IMR-90 (cell line): ENCODE data around the gene RRP7A. TPM values are rescaled to one million over a fixed set of nuclear protein-coding genes. Genes with fewer than 3 reads are reported as not detected.

Source experiments
- ATAC-seq: fragments of 200-7000 bp; cut with Tn5 transposase; 2 replicates; pipeline ENCODE4 v1.9.1; 2020; ENCODE audit warnings: low read depth, mild to moderate bottlenecking, moderate library complexity
- BruUV-seq: library from RNA; stranded (reverse); fragments of 400-500 nt; replicated peaks from 2 replicates; lab custom pipeline; 2021; lab: Mats Ljungman, UMichigan
- CTCF ChIA-PET: fragments of 300-600 bp; formaldehyde crosslinking; extraction: SDS; loops from one replicate; lab custom pipeline; 2021; ENCODE audit warnings: antibody characterized with exemption; lab: Yijun Ruan, JAX
- POLR2A ChIA-PET: fragments of 300-600 bp; sonication (Branson Sonifier 250); formaldehyde crosslinking; loops from one replicate; lab custom pipeline; 2022; ENCODE audit warnings: antibody characterized with exemption; ENCODE audit not compliant: unreplicated experiment; lab: Charles Lee
- DNase-seq: peaks from one replicate; pipeline ENCODE4 v3.0.0; 2013
- H2AFZ ChIP-seq: replicated peaks from 2 replicates; pipeline ENCODE3; 2013; ENCODE audit warnings: low read length, mild to moderate bottlenecking; ENCODE audit not compliant: poor library complexity
- H2AK5ac ChIP-seq: 2 replicates; pipeline ENCODE4 v1.6.1; 2013; ENCODE audit warnings: low read depth, low read length, inconsistent platforms
- H2AK9ac ChIP-seq: replicated peaks from 2 replicates; pipeline ENCODE3; 2013; ENCODE audit warnings: mild to moderate bottlenecking, low read depth, low read length, moderate library complexity; ENCODE audit not compliant: poor library complexity
- H2BK120ac ChIP-seq: 2 replicates; pipeline ENCODE4 v1.6.1; 2013; ENCODE audit warnings: low read depth, low read length, inconsistent platforms
- H2BK15ac ChIP-seq: 3 replicates; pipeline ENCODE4 v1.6.1; 2013; ENCODE audit warnings: low read depth, low read length, inconsistent platforms
- H2BK20ac ChIP-seq: 2 replicates; pipeline ENCODE4 v1.6.1; 2013; ENCODE audit warnings: low read depth, mild to moderate bottlenecking, inconsistent platforms, low read length, moderate library complexity
- H2BK5ac ChIP-seq: 2 replicates; pipeline ENCODE4 v1.6.1; 2013; ENCODE audit warnings: mild to moderate bottlenecking, low read depth, low read length, inconsistent platforms; ENCODE audit not compliant: poor library complexity, severe bottlenecking
- H3K14ac ChIP-seq: replicated peaks from 2 replicates; pipeline ENCODE4 v1.6.1; 2013; ENCODE audit warnings: low read depth, low read length, inconsistent platforms
- H3K18ac ChIP-seq: 2 replicates; pipeline ENCODE4 v1.6.1; 2013; ENCODE audit warnings: low read depth, low read length, control low read depth
- H3K23ac ChIP-seq: 2 replicates; pipeline ENCODE4 v1.6.1; 2013; ENCODE audit warnings: low read depth, low read length, inconsistent platforms
- H3K27ac ChIP-seq: 2 replicates; pipeline ENCODE4 v1.5.1; 2013; ENCODE audit warnings: mild to moderate bottlenecking, control low read depth, low read length; ENCODE audit not compliant: insufficient read depth
- H3K27me3 ChIP-seq: 2 replicates; pipeline ENCODE4 v1.6.1; 2013; ENCODE audit warnings: low read length; ENCODE audit not compliant: control insufficient read depth, insufficient read depth
- H3K36me3 ChIP-seq: 2 replicates; pipeline ENCODE4 v1.6.1; 2013; ENCODE audit warnings: low read length, mixed read lengths; ENCODE audit not compliant: control insufficient read depth, insufficient read depth
- H3K4ac ChIP-seq: 2 replicates; pipeline ENCODE4 v1.6.1; 2013; ENCODE audit warnings: low read depth, low read length, inconsistent platforms
- H3K4me1 ChIP-seq: 2 replicates; pipeline ENCODE4 v1.6.1; 2013; ENCODE audit warnings: low read length, mixed read lengths; ENCODE audit not compliant: control insufficient read depth, insufficient read depth
- H3K4me2 ChIP-seq: 2 replicates; pipeline ENCODE4 v1.6.1; 2013; ENCODE audit warnings: low read depth, mild to moderate bottlenecking, control low read depth, low read length, moderate library complexity
- H3K4me3 ChIP-seq: 2 replicates; pipeline ENCODE4 v1.5.1; 2013; ENCODE audit warnings: low read depth, mild to moderate bottlenecking, control low read depth, low read length, moderate library complexity; ENCODE audit not compliant: insufficient read depth
- H3K56ac ChIP-seq: 2 replicates; pipeline ENCODE4 v1.6.1; 2013; ENCODE audit warnings: low read length, inconsistent platforms; ENCODE audit not compliant: insufficient read depth; ENCODE audit errors: extremely low read depth
- H3K79me1 ChIP-seq, 2 experiments: 2 replicates each; pipeline ENCODE4 v1.6.1; 2013; ENCODE audit warnings: low read length in 2 of 2, inconsistent platforms in 1 of 2, low read depth in 1 of 2
- H3K9ac ChIP-seq: 2 replicates; pipeline ENCODE4 v1.6.1; 2013; ENCODE audit warnings: low read depth, low read length, control low read depth
- H3K9me1 ChIP-seq: 2 replicates; pipeline ENCODE4 v1.6.1; 2013; ENCODE audit warnings: low read length, inconsistent platforms; ENCODE audit not compliant: insufficient read depth
- H3K9me3 ChIP-seq: 2 replicates; pipeline ENCODE4 v1.6.1; 2013; ENCODE audit warnings: low read length; ENCODE audit not compliant: control insufficient read depth, insufficient read depth
- H4K20me1 ChIP-seq: 2 replicates; pipeline ENCODE4 v1.6.1; 2013; ENCODE audit warnings: low read length, inconsistent platforms; ENCODE audit not compliant: insufficient read depth
- H4K5ac ChIP-seq: 2 replicates; pipeline ENCODE4 v1.6.1; 2013; ENCODE audit warnings: mild to moderate bottlenecking, low read depth, low read length, control low read depth
- H4K8ac ChIP-seq, 2 experiments: 2 replicates each; pipeline ENCODE4 v1.6.1; 2013; ENCODE audit warnings: low read depth in 2 of 2, low read length in 2 of 2, control low read depth in 1 of 2, inconsistent platforms in 1 of 2
- H4K91ac ChIP-seq: 2 replicates; pipeline ENCODE4 v1.6.1; 2013; ENCODE audit warnings: low read depth, low read length, inconsistent platforms; ENCODE audit not compliant: insufficient read depth
- CHD1 ChIP-seq: IDR thresholded peaks from 2 replicates; pipeline ENCODE4 v1.6.1; 2012; ENCODE audit warnings: low read depth, low read length, improper control_type of control experiment
- CTCF ChIP-seq: conservative IDR thresholded peaks from 2 replicates; pipeline ENCODE4 v1.5.1; 2012; ENCODE audit warnings: mild to moderate bottlenecking, low read depth, low read length, improper control_type of control experiment
- FOS ChIP-seq: fragments of 150-350 bp; IDR thresholded peaks from 2 replicates; pipeline ENCODE4 v1.6.1; 2016; ENCODE audit warnings: low read depth, low read length
- MAFK ChIP-seq: IDR thresholded peaks from 2 replicates; pipeline ENCODE4 v1.6.1; 2012; ENCODE audit warnings: low read depth, low read length, improper control_type of control experiment
- MAZ ChIP-seq: IDR thresholded peaks from 2 replicates; pipeline ENCODE4 v1.6.1; 2012; ENCODE audit warnings: low read depth, mild to moderate bottlenecking, low read length, improper control_type of control experiment, moderate library complexity, borderline replicate concordance
- MXI1 ChIP-seq: IDR thresholded peaks from 2 replicates; pipeline ENCODE4 v1.6.1; 2012; ENCODE audit warnings: low read depth, mild to moderate bottlenecking, low read length, moderate library complexity, borderline replicate concordance
- POLR2A ChIP-seq: IDR thresholded peaks from 2 replicates; pipeline ENCODE4 v1.6.1; 2012; ENCODE audit warnings: mild to moderate bottlenecking, low read depth, low read length
- RAD21 ChIP-seq: IDR thresholded peaks from 2 replicates; pipeline ENCODE4 v1.6.1; 2012; ENCODE audit warnings: low read length, improper control_type of control experiment
- RFX5 ChIP-seq: IDR thresholded peaks from 2 replicates; pipeline ENCODE4 v1.8.0; 2012; ENCODE audit warnings: low read depth, mild to moderate bottlenecking, low read length, moderate library complexity
- SMC3 ChIP-seq: fragments of 150-350 bp; IDR thresholded peaks from 2 replicates; pipeline ENCODE4 v1.6.1; 2016; ENCODE audit warnings: low read depth, mild to moderate bottlenecking, antibody characterized with exemption, low read length, moderate library complexity
- WGBS, 2 experiments: methylation state at CpG; one replicate each; pipeline versions ENCODE4 v1.1.5 to v1.1.7; 2013; ENCODE audit warnings: missing lambda C conversion rate in 2 of 2; ENCODE audit not compliant: insufficient read length in 1 of 2; ENCODE audit errors: extremely low coverage in 2 of 2; 5-methylcytosine and 5-hydroxymethylcytosine counted together
- dilution Hi-C: fragments of 300-500 bp; cut with HindIII; formaldehyde crosslinking; loops from one replicate; pipeline ENCODE4 v1.14.3; 2018; ENCODE audit warnings: low sequenced_read_pairs; ENCODE audit not compliant: unreplicated experiment
- in situ Hi-C: fragments of 300-500 bp; cut with MboI; formaldehyde crosslinking; loops from 3 replicates; pipeline ENCODE4 v1.14.3; 2019; ENCODE audit warnings: low sequenced_read_pairs, inconsistent platforms, mixed read lengths
- intact Hi-C: fragments of 100-400 bp; cut with micrococcal nuclease; formaldehyde crosslinking; loops from 2 replicates; pipeline ENCODE4 v1.10.0; 2022
- polyA plus RNA-seq, 3 experiments: library from polyadenylated mRNA; depleted of rRNA; stranded (reverse); fragments of >200 nt; gene quantifications; 2 replicates each; pipeline ENCODE4 v1.2.3, GENCODE V29; 2012; ENCODE audit warnings: low replicate concordance in 1 of 3
- total RNA-seq: library from RNA; depleted of rRNA; stranded (reverse); fragments of >200 nt; gene quantifications from 2 replicates; pipeline ENCODE4 v1.2.3, GENCODE V29; 2012

Gene RRP7A
- total and polyA plus RNA-seq, 2 of the 4 experiments (the other 2 are of a cell fraction), result 25.5 to 29.2 TPM

- Histone ChIP-seq H3K9me3 (no peaks in the 10 kb centered on the region), H3K4me2 (no peak overlapping the region), H4K8ac (no peak overlapping the region), H3K23ac (no peak overlapping the region), H3K56ac (no peak overlapping the region), H3K14ac (no peak overlapping the region), H2AK5ac (no peak overlapping the region), H2BK20ac (no peak overlapping the region), H3K4me1 (no peaks in the 10 kb centered on the region), H3K4me3 (no peak overlapping the region), H3K4ac (no peak overlapping the region), H4K5ac (no peak overlapping the region), H3K79me1 (peaks cover 0 to 2% of the 10 kb centered on the region in 2 experiments; a peak in 1 of 4 replicates), H2AFZ (no peak overlapping the region), H3K36me3 (peaks cover 19% of the 10 kb centered on the region), H3K27ac (no peak overlapping the region), H3K27me3 (no peaks in the 10 kb centered on the region), H3K9me1 (no peaks in the 10 kb centered on the region), H2BK120ac (no peak overlapping the region), H2BK5ac (no peak overlapping the region), H3K9ac (no peak overlapping the region), H2BK15ac (no peak overlapping the region), H2AK9ac (no peak overlapping the region), H3K18ac (no peak overlapping the region), H4K91ac (no peak overlapping the region), H4K20me1 (peaks cover 9% of the 10 kb centered on the region)
- POLR2A ChIA-PET, result no interaction called here
- dilution Hi-C loops, result no loop called here
- ATAC-seq (no peak), DNase-seq (no peak)
- no TSS peak for BruUV-seq
- in situ Hi-C loops, result no loop called here
- CTCF ChIA-PET, result no interaction called here
- TF ChIP-seq FOS, result no peak
- TF ChIP-seq POLR2A, result no peak
- no peak for TF ChIP-seq CTCF
- no peak for TF ChIP-seq SMC3
- TF ChIP-seq MAZ, result no peak
- TF ChIP-seq RAD21, result no peak
- no peak for TF ChIP-seq MXI1
- TF ChIP-seq CHD1, result no peak
- no peak for TF ChIP-seq MAFK
- no peak for TF ChIP-seq RFX5
- intact Hi-C loops, result no loop called here
- 82% methylated on average over 2 of the region's 10 CpGs; no CpG with 5 or more reads in 1 of the 2 experiments for WGBS, 2 experiments
Measured at GRCh38 chr22:42511401-42511891, 8.2 kb downstream of the RRP7A start.
